SJSA1 (cell line): ENCODE measurements around the gene SLC1A1. TPM values are rescaled to one million over a fixed set of nuclear protein-coding genes. Genes with fewer than 3 reads are reported as not detected.
A peak's percentile ranks its signal among the peaks of the same experiment; 100 is the strongest.
"Not testable (repeated sequence)": the region's sequence is repeated elsewhere in the genome, so short reads cannot be mapped to it uniquely, and the experiment has no call there.

Experiments used
- DNase-seq, 2 experiments: peaks; one replicate each; pipeline ENCODE4 v3.0.0-alpha.2; 2015 to 2020; ENCODE audit warnings: low spot score in 2 of 2, low read depth in 1 of 2
- H3K27ac ChIP-seq: fragments of 250-450 bp; sonication (Bioruptor Pico); 2 replicates; pipeline ENCODE4 v1.5.1; 2020; ENCODE audit warnings: mild to moderate bottlenecking, moderate library complexity
- H3K27me3 ChIP-seq: fragments of 250-450 bp; sonication (Bioruptor Pico); replicated peaks from 2 replicates; pipeline ENCODE4 v1.5.1; 2020; ENCODE audit warnings: mild to moderate bottlenecking, moderate library complexity
- H3K36me3 ChIP-seq: fragments of 250-450 bp; sonication (Bioruptor Pico); 2 replicates; pipeline ENCODE4 v1.5.1; 2020; ENCODE audit warnings: mild to moderate bottlenecking
- H3K4me1 ChIP-seq: fragments of 250-450 bp; sonication (Bioruptor Pico); replicated peaks from 2 replicates; pipeline ENCODE4 v1.6.1; 2021; ENCODE audit warnings: mild to moderate bottlenecking
- H3K4me3 ChIP-seq: fragments of 250-450 bp; sonication (Bioruptor Pico); 2 replicates; pipeline ENCODE4 v1.5.1; 2020; ENCODE audit warnings: mild to moderate bottlenecking
- H3K9me3 ChIP-seq: fragments of 250-450 bp; sonication (Bioruptor Pico); replicated peaks from 2 replicates; pipeline ENCODE4 v1.5.1; 2020; ENCODE audit warnings: mild to moderate bottlenecking
- total RNA-seq: library from RNA; depleted of rRNA; stranded (reverse); fragments of >200 nt; shearing (Covaris generic); gene quantifications from 2 replicates; pipeline ENCODE4 v1.2.3, GENCODE V29; 2014

SLC1A1 gene
- total RNA-seq, 1 experiment from 2014 or later: 3.9 TPM

- Histone ChIP-seq H3K27me3 (no peaks in the 10 kb centered on the region), H3K27ac (no peak overlapping the region), H3K9me3 (no peaks in the 10 kb centered on the region), H3K4me3 (no peak overlapping the region), H3K4me1 (peaks cover 26% of the 10 kb centered on the region), H3K36me3 (no peaks in the 10 kb centered on the region)
- DNase-seq: no peak
Observed at GRCh38 chr9:4540425-4540824, 50.2 kb downstream of the SLC1A1 start.

DNA sequence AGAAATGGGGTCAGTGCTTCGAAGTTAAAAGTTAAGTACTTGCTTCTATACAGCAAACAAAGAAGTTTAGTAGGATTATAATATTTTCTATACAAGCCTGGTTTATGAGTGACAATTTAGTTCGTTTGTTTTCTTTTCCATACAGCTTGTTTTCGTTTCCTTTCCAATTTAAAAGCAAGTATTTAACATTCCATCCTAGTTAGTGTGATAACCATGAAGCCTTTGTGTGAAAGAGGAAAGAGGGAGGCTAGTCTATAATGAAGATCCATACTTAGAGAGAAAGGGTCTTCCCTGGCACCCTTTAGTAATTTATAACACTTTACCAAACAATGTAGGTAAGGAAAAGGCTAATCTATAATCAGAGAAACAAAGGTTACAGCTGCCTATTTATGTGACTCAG, 51.0 kb downstream of the SLC1A1 start:
- Histone ChIP-seq H3K36me3 (no peaks in the 10 kb centered on the region), H3K9me3 (no peaks in the 10 kb centered on the region), H3K27ac (peak overlapping the region; percentile 80), H3K4me1 (peaks cover 26% of the 10 kb centered on the region), H3K4me3 (no peak overlapping the region), H3K27me3 (no peaks in the 10 kb centered on the region)
- DNase-seq: peak in 1 of 2 experiments; percentile 35

- Histone ChIP-seq H3K27me3 (no peaks in the 10 kb centered on the region), H3K9me3 (no peaks in the 10 kb centered on the region), H3K4me1 (peaks cover 29% of the 10 kb centered on the region), H3K36me3 (no peaks in the 10 kb centered on the region), H3K27ac (peak overlapping the region; percentile 80), H3K4me3 (no peak overlapping the region)
- DNase-seq: no peak
Observed at GRCh38 chr9:4541856-4542255, 51.6 kb downstream of the SLC1A1 start.

DNA sequence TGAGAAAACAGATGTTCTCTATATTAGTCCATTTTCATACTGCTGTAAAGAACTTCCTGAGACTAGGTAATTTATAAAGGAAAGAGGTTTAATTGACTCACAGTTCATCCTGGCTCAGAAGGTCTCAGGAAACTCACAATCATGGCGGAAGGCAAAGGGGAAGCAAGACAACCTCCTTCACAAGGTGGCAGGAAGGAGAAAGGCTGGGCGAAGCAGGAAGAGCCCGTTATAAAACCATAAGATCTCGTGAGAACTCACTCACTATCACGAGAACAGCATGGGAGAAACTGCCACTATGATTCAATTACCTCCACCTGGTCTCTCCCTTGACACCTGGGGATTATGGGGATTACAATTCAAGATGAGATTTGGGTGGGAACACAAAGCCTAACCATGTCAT, 54.4 kb downstream of the SLC1A1 start:
- not testable (repeated sequence) for DNase-seq, H3K9me3 ChIP-seq, H3K27ac ChIP-seq, H3K27me3 ChIP-seq, H3K36me3 ChIP-seq, H3K4me3 ChIP-seq
- peaks cover 35% of the 10 kb centered on the region for H3K4me1 ChIP-seq

- no peak overlapping the region for H3K4me3 ChIP-seq
- peak in 1 of 2 experiments; percentile 28 for DNase-seq
- H3K36me3 ChIP-seq: no peaks in the 10 kb centered on the region
- H3K27ac ChIP-seq: no peak overlapping the region
- H3K4me1 ChIP-seq: peaks cover 28% of the 10 kb centered on the region
- no peaks in the 10 kb centered on the region for H3K9me3 ChIP-seq
- H3K27me3 ChIP-seq: no peaks in the 10 kb centered on the region
Observed at GRCh38 chr9:4547016-4547415, 56.7 kb downstream of the SLC1A1 start.

GRCh38 chr9:4548811-4549725, 58.8 kb downstream of the SLC1A1 start:
- no peak for DNase-seq
- Histone ChIP-seq H3K4me1 (peaks cover 30% of the 10 kb centered on the region), H3K4me3 (no peak overlapping the region), H3K9me3 (no peaks in the 10 kb centered on the region), H3K27ac (no peak overlapping the region), H3K36me3 (no peaks in the 10 kb centered on the region), H3K27me3 (no peaks in the 10 kb centered on the region)

DNA sequence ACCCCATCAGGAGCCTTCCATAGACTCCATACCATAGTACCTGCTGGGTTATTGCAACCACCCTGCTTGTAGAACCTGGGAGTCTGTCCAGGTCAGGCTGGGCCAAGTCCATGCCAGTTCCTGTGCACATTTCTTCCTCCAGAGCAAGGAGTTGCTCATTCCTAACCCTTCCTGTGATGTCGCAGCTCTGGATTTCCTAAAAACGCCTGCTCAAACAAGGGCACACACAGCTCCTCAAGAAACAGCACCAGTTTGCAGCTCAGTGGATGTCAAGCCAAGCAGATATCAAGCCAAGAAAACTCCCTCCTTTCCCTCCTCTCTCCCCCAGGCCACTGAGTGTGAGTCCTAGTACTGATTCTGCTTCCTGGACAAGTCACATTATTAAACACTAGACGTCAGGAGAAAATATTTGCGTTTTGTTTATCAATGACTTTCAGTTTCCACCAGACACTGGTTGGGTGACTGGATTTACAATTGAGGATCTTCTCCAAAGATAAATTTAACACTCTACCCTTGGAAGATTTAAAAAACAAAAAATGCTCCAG, 59.6 kb downstream of the SLC1A1 start:
- Histone ChIP-seq H3K4me3 (no peak overlapping the region), H3K27ac (no peak overlapping the region), H3K27me3 (no peaks in the 10 kb centered on the region), H3K9me3 (no peaks in the 10 kb centered on the region), H3K36me3 (no peaks in the 10 kb centered on the region), H3K4me1 (peaks cover 38% of the 10 kb centered on the region)
- no peak for DNase-seq

GRCh38 chr9:4550777-4551484, 60.7 kb downstream of the SLC1A1 start:
- no peak overlapping the region for H3K4me3 ChIP-seq
- no peaks in the 10 kb centered on the region for H3K27me3 ChIP-seq
- H3K27ac ChIP-seq: no peak overlapping the region
- no peak for DNase-seq
- no peaks in the 10 kb centered on the region for H3K36me3 ChIP-seq
- peaks cover 45% of the 10 kb centered on the region for H3K4me1 ChIP-seq
- H3K9me3 ChIP-seq: no peaks in the 10 kb centered on the region

- H3K27ac ChIP-seq: peak overlapping the region; percentile 47
- H3K36me3 ChIP-seq: no peaks in the 10 kb centered on the region
- no peak overlapping the region for H3K4me3 ChIP-seq
- H3K27me3 ChIP-seq: no peaks in the 10 kb centered on the region
- peak; percentile 49 to 66 for DNase-seq
- H3K4me1 ChIP-seq: peaks cover 37% of the 10 kb centered on the region
- no peaks in the 10 kb centered on the region for H3K9me3 ChIP-seq
Observed at GRCh38 chr9:4553951-4554381, 63.7 kb downstream of the SLC1A1 start.

DNA sequence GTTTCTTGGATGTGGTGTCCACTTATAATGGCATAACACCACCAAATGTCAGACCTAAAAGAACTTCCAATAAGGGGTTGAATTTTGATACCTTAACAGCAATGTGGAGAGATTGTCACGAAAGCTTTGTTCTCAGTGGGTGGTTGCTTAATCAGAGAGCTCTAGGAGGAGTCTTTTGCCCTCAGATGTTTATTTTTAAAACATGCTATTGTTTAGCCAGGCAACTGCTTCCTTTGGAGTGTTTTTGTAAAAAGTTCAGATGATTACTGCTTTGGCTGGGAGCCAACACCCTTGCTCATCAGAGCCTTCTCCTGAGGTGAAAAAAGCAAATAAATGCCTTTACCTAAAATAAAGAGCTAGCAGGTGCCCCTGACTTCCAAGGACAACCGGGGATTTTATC, 65.0 kb downstream of the SLC1A1 start:
- Histone ChIP-seq H3K4me1 (peaks cover 37% of the 10 kb centered on the region), H3K36me3 (no peaks in the 10 kb centered on the region), H3K4me3 (no peak overlapping the region), H3K27ac (peak overlapping the region; percentile 47; the same call in 1 of the 2 replicates), H3K9me3 (no peaks in the 10 kb centered on the region), H3K27me3 (no peaks in the 10 kb centered on the region)
- DNase-seq: peak; percentile 70 to 87

GRCh38 chr9:4558371-4558998, 68.2 kb downstream of the SLC1A1 start:
- Histone ChIP-seq H3K4me3 (no peak overlapping the region), H3K9me3 (no peaks in the 10 kb centered on the region), H3K27me3 (no peaks in the 10 kb centered on the region), H3K4me1 (peaks cover 21% of the 10 kb centered on the region), H3K27ac (no peak overlapping the region), H3K36me3 (no peaks in the 10 kb centered on the region)
- no peak for DNase-seq

DNA sequence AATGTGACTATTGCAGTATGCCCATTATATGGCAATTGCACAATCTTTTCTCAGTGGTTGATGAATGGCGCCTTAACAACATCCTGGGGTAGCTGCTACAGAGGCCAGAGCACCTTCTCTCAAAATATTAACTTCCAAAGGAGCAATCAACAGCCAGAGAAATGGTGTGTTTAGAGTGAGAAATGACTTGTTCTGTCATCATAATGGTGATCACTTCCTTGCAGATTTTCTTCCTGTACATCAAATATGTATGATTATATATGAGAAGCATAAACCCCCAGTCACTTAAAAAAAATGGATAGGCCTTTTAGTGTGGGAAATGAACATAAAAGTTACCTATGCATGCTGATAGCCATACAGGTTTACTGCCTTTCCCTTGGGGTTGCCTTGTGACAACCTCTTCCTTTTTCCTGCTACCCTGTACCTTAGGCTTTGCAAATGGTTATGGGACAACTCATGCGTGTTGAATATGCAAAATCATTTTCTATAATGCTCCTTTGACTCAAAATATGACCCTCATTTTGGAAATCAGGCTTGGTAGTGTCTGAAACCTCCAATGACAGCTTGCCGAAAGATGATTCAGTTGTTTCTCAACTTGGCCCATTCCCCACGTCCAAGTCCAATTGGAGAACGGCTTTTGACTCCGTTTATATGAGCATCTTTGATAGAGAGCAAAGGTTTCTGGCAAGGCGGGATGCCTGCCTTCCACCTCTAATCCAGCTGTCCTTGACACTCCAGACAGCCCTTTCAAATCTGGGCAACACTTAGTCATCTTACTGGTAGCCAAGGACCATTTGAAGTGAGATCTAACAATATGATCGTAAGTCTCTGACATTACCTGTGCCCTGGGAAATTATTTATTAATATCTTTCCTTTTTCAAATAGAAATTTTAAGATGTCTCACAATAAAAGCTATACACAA, 69.3 kb downstream of the SLC1A1 start:
- no peak overlapping the region for H3K27ac ChIP-seq
- no peaks in the 10 kb centered on the region for H3K9me3 ChIP-seq
- H3K4me3 ChIP-seq: no peak overlapping the region
- no peak for DNase-seq
- no peaks in the 10 kb centered on the region for H3K36me3 ChIP-seq
- peaks cover 10% of the 10 kb centered on the region for H3K4me1 ChIP-seq
- no peaks in the 10 kb centered on the region for H3K27me3 ChIP-seq

GRCh38 chr9:4563105-4563504, 72.8 kb downstream of the SLC1A1 start:
- Histone ChIP-seq H3K4me1 (no peaks in the 10 kb centered on the region), H3K27me3 (no peaks in the 10 kb centered on the region), H3K9me3 (no peaks in the 10 kb centered on the region), H3K4me3 (no peak overlapping the region), H3K27ac (no peak overlapping the region), H3K36me3 (no peaks in the 10 kb centered on the region)
- DNase-seq: no peak
